ENCODE data around the gene FBXW11.

GRCh38 chr5:172029876-172030275, 23.4 kb upstream of the FBXW11 start:
- TF ChIP-seq, protein P1, sequence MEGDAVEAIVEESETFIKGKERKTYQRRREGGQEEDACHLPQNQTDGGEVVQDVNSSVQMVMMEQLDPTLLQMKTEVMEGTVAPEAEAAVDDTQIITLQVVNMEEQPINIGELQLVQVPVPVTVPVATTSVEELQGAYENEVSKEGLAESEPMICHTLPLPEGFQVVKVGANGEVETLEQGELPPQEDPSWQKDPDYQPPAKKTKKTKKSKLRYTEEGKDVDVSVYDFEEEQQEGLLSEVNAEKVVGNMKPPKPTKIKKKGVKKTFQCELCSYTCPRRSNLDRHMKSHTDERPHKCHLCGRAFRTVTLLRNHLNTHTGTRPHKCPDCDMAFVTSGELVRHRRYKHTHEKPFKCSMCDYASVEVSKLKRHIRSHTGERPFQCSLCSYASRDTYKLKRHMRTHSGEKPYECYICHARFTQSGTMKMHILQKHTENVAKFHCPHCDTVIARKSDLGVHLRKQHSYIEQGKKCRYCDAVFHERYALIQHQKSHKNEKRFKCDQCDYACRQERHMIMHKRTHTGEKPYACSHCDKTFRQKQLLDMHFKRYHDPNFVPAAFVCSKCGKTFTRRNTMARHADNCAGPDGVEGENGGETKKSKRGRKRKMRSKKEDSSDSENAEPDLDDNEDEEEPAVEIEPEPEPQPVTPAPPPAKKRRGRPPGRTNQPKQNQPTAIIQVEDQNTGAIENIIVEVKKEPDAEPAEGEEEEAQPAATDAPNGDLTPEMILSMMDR (conservative IDR thresholded peaks at IDR 0.05; ENCODE audit: low read length) = no peak
- TF ChIP-seq EZH2phosphoT487 (IDR thresholded peaks at IDR 0.05; ENCODE audit: borderline replicate concordance) = no peak

Measured in Loucy (cell line).